ENCODE measurements around the gene DMBT1.

Gene DMBT1

GRCh38 chr10:122546242-122546641 lies 14.3 kb upstream of the DMBT1 start:
- intact Hi-C loops (cut with DNase I), result no loop called here
- peak in 1 of 10 donors; percentile 57 for DNase-seq

DNA sequence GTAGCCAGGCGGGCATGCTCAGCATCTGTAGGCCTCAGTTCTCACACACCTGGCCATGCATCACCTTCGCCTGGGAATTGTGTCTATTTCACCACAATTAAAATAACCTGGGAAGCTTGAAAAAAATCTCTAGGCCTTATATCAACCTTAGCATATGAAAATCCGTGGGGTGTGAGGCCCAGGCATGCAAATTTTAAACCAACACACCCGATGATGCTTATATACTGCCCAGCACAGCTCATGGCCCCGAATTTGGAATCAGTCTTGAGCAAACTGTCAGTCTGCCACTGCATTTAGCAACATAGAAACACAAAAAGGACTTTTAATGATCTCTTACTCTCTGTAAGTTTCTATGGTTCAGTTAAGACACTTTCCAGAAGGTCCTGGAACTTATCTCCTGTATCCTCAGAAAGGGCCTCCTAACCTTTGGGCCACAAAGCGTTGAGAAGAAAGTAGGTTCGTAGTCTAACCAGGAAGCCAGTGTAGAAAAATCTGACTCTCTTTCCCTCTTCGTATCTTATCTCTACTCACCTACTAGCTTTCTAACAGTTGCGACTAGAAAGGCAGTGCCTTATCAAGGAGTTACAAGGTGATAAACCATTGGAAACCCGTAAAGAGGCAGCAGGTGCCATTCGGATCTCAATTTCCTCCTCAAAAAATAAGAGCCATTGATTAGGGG lies 12.0 kb upstream of the DMBT1 start:
- DNase-seq, result no peak
- intact Hi-C loops (cut with DNase I), result no loop called here

- intact Hi-C loops (cut with DNase I), result no loop called here
- no peak for DNase-seq
These were observed 10.9 kb upstream of the DMBT1 start for GRCh38 chr10:122549636-122550035.

- no peak for DNase-seq
- intact Hi-C loops (cut with DNase I), result no loop called here
These were observed 10.1 kb upstream of the DMBT1 start for GRCh38 chr10:122550427-122550826.

DNA sequence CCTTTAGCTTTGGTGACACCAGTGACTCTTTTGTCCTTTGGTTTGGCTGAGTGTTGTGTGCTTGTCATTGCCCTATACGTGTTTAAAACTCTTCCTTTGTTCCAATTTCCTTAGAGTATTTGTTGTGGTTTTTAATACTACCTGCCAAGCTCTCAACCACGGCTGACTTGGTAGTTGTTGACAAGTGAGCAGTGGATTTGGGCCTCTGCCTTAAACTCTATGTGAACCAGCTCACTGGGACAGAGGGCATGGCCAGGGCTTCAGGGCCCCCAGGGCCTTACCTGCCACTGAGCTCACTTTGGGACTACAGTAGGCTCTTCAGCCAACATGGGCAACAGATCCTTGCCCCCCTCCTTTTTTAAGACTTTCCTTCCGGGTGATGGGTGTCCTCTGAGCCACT lies 9.6 kb upstream of the DMBT1 start:
- intact Hi-C loops (cut with DNase I), result no loop called here
- no peak for DNase-seq

DNA sequence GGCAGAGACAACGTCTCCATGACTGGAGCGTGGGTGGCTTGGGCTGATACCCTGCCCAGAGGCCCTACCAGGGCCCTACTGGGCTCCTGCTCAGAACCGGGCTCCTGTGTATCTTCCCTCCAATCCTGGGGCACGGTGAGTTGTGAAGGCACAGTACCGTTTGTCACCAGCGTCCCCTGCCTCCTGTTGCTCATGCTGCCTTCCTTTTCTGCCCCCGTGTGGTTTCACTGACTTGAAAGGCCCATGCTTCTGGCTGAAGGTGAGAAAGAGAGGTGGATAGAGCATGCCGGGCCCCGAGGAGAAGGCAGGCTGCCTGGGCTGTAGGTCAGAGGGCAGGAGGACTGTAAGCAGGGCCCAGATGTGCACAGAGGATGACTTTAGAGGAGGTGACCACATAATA lies 9.1 kb upstream of the DMBT1 start:
- intact Hi-C loops (cut with DNase I), result no loop called here
- DNase-seq, result peak in 2 of 10 donors; percentile 22 to 42

- DNase-seq, result no peak
- intact Hi-C loops (cut with DNase I), result no loop called here
These were observed 7.2 kb upstream of the DMBT1 start for GRCh38 chr10:122553341-122553740.

DNA sequence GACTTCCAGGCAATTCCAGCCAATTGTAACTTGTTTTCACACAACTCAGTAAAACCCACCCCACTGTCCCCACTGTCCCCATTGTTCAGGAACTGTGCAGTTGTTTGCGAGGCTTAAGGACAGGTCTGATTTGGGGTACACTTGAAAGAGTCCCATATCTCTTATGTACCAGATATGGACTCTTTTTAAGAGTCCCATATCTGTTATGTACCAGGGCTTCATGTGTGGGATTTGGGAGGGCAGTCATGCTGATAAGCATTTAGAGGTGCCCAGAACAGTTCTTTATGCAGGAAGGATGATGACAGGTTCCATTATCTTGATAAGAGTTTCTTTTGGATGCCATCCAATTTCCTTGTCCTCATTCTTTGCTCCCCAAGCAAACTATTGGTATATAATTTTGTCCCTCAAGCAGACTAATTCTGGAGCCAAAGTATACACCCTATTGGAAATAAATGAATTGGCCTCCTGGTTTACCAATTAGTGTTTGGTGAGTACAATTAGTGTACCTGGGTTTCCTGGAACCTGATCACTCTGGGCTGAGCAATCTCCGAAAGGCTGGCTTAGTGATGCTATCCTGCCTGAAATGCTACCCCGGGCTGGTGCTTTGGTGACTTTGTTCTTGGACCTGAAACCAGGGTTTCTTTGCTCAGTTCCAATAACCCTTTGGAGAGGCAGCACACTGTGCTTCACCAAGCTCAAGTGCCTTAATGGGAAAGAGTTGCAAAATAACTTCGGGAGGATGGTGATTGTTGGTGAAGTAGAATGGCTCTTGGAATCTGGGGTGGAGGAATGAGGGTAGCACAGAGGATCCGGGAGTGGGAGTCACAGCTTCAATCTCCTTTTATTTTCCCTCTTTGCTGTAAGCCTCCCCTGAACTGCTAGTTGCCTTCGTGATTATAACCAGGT lies 6.2 kb upstream of the DMBT1 start:
- no peak for DNase-seq

GRCh38 chr10:122555442-122555841 lies 5.1 kb upstream of the DMBT1 start:
- DNase-seq, result peak in 1 of 10 donors; percentile 24
- intact Hi-C loops (cut with DNase I), result loop anchor here (5.0 kb wide), 1 partner anchor 108 kb away; no protein-coding TSS in a partner anchor

More for the DNA sequence above, 6.2 kb upstream of the DMBT1 start:
- intact Hi-C loops (cut with DNase I), result loop anchor here (5.0 kb wide), 1 partner anchor 107 kb away; no protein-coding TSS in a partner anchor

GRCh38 chr10:122557516-122557915 lies 3.0 kb upstream of the DMBT1 start:
- DNase-seq, result no peak
- intact Hi-C loops (cut with DNase I), result loop anchor here (5.0 kb wide), 1 partner anchor 110 kb away; no protein-coding TSS in a partner anchor

GRCh38 chr10:122558452-122558851 lies 2.1 kb upstream of the DMBT1 start:
- DNase-seq, result no peak
- intact Hi-C loops (cut with DNase I), result loop anchor here (5.0 kb wide), 1 partner anchor 111 kb away; no protein-coding TSS in a partner anchor

GRCh38 chr10:122559228-122559627 lies 1.3 kb upstream of the DMBT1 start:
- intact Hi-C loops (cut with DNase I), result loop anchor here (5.0 kb wide), 1 partner anchor 112 kb away; no protein-coding TSS in a partner anchor
- no peak for DNase-seq

GRCh38 chr10:122561212-122561611 lies 658 bp downstream of the DMBT1 start:
- intact Hi-C loops (cut with DNase I), result loop anchor here (10.0 kb wide), 1 partner anchor 46 kb away; no protein-coding TSS in a partner anchor
- no peak for DNase-seq

DNA sequence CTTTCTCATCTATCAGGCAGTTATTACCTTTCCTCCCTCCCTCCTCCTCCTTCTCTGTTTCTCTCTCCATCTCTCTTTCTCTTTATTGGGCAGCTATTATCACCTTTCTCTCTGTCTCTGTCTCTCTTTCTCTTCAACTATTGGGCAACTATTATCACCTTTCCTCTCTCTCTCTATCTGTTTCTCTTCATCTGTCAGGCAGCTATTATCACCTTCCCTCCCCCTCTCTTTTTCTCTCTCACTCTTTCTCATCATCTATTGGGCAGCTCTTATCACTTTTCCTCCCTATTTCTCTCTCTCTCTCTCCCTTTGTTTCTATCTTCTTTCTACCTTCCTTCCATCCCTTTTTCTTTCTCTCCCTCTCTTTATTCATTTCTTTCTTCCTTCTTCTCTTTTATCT lies 1.2 kb downstream of the DMBT1 start:
- intact Hi-C loops (cut with DNase I), result loop anchor here (10.0 kb wide), 1 partner anchor 47 kb away; no protein-coding TSS in a partner anchor
- DNase-seq, result no peak

GRCh38 chr10:122564980-122565379 lies 4.4 kb downstream of the DMBT1 start:
- no peak for DNase-seq
- intact Hi-C loops (cut with DNase I), result loop anchor here (1.0 to 10.0 kb wide), 5 partner anchors 50 to 288 kb away; no protein-coding TSS in a partner anchor

DNA sequence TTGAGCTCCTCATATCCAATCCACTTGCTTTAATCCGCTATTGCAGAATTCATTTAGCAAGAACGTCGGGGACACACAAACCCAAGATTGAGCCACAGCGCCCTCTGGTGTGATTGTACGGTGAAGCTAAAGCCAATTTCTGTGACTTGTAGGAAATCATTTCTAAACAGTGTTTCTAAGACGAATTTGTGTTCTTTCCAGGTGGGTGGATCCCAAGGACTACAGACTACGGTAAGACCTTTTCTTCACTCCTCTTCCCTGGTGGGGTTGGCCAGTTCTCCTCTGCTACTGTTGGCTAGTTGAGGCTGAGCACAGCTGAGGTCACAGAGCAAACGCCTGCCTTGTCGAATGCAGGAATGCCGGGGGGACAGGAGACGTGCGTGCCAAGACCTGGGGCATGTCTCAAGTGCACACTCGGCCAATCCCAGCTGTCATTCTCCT lies 5.2 kb downstream of the DMBT1 start:
- intact Hi-C loops (cut with DNase I), result loop anchor here (1.0 to 10.0 kb wide), 5 partner anchors 51 to 288 kb away; no protein-coding TSS in a partner anchor
- DNase-seq, result peak; percentile 42 to 97 (median 87)

DNA sequence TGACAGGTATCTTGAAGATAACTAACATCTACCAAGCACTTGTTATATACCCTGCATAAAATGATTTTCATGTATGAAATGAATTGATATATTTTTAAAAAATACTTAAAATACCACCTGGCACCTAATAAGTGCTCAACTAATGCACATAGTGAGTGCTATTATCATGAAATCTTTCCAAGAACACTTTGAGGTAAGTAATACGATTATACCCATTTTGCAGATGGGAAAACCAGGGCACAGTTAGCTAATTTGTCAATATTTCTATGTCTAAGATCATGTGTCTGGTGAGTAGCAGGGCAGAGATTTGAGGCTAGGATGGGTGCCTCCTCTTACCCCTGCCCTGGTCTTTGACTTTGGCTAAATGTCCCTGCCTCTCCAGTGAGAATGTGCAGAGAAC lies 6.1 kb downstream of the DMBT1 start:
- intact Hi-C loops (cut with DNase I), result loop anchor here (5.0 to 10.0 kb wide), 3 partner anchors 52 to 289 kb away; no protein-coding TSS in a partner anchor
- no peak for DNase-seq

GRCh38 chr10:122567056-122567660 lies 6.6 kb downstream of the DMBT1 start:
- peak in 3 of 10 donors; percentile 26 to 83 (median 37) for DNase-seq
- intact Hi-C loops (cut with DNase I), result loop anchor here (5.0 to 10.0 kb wide), 3 partner anchors 52 to 290 kb away; no protein-coding TSS in a partner anchor

DNA sequence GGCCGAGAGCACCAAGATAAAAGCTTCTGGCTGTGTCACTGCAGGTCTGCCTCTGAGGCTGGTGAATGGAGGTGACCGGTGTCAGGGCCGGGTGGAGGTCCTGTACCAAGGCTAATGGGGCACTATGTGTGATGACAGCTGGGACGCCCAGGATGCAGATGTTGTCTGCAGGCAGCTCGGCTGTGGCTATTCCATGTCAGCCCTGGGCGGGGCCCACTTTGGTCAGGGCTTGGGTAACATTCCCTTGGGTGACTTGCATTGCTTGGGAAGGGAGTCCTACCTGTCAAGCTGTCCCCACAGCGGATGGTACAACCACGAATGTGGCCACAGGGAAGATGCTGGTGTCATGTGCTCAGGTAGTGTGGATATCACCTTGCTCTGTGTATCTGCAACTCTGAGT lies 8.0 kb downstream of the DMBT1 start:
- intact Hi-C loops (cut with DNase I), result loop anchor here (5.0 to 10.0 kb wide), 3 partner anchors 54 to 291 kb away; no protein-coding TSS in a partner anchor
- DNase-seq, result peak in 1 of 10 donors; percentile 72

- intact Hi-C loops (cut with DNase I), result no loop called here
These were observed 10.4 kb downstream of the DMBT1 start for GRCh38 chr10:122570920-122571319.

More at GRCh38 chr10:122570920-122571319, 10.4 kb downstream of the DMBT1 start:
- no peak for DNase-seq
